A549 (cell line): ENCODE results near the gene SUMF1. TPM values are rescaled to one million over a fixed set of nuclear protein-coding genes. Genes with fewer than 3 reads are reported as not detected.

Source experiments
- ATAC-seq, 2 experiments: fragments of 200-7000 bp in 1 of 2; fragments of >200 bp in 1 of 2; cut with Nextera tagmentation in 1 of 2; cut with Tn5 transposase in 1 of 2; 3 replicates each; pipeline versions ENCODE4 v1.8.0 to v1.9.1; 2018 to 2020; ENCODE audit warnings: mild to moderate bottlenecking in 1 of 2, moderate library complexity in 1 of 2
- CTCF ChIA-PET: fragments of 300-600 bp; sonication (Branson Sonifier 250); formaldehyde crosslinking; extraction: SDS; loops from one replicate; lab custom pipeline; 2021; ENCODE audit warnings: antibody characterized with exemption, inconsistent platforms; lab: Yijun Ruan, JAX
- POLR2A ChIA-PET: fragments of 350-600 bp; formaldehyde crosslinking; extraction: SDS; loops from one replicate; lab custom pipeline; 2021; ENCODE audit warnings: antibody characterized with exemption, inconsistent platforms; lab: Yijun Ruan, JAX
- DNase-seq, 2 experiments: peaks; one replicate each; pipeline versions ENCODE4 v3.0.0 to v3.0.0-alpha.2; 2011 to 2016; ENCODE audit warnings: low read depth in 1 of 2, low spot score in 1 of 2
- FAIRE-seq: peaks from 2 replicates; lab custom pipeline; 2011; peaks lifted over from hg19 to GRCh38; lab: Jason Lieb, UNC
- H3K27ac ChIP-seq, 2 experiments: fragments of >200 bp; sonication (Bioruptor Twin); formaldehyde crosslinking; 3 replicates each; pipeline ENCODE4 v1.5.1; 2016 to 2017
- H3K4me1 ChIP-seq: fragments of >200 bp; sonication (Bioruptor Twin); formaldehyde crosslinking; 3 replicates; pipeline ENCODE4 v1.6.1; 2016
- H3K4me2 ChIP-seq: fragments of >200 bp; sonication (Bioruptor Twin); formaldehyde crosslinking; 3 replicates; pipeline ENCODE4 v1.6.1; 2016
- H3K4me3 ChIP-seq: fragments of >200 bp; sonication (Bioruptor Twin); formaldehyde crosslinking; 3 replicates; pipeline ENCODE4 v1.5.1; 2016
- H3K9me3 ChIP-seq: fragments of >200 bp; sonication (Bioruptor Twin); formaldehyde crosslinking; 3 replicates; pipeline ENCODE4 v1.6.1; 2016
- BHLHE40 ChIP-seq: IDR thresholded peaks from 2 replicates; pipeline ENCODE4 v1.6.1; 2012; ENCODE audit warnings: low read depth, low read length, inconsistent platforms
- CEBPB ChIP-seq, 2 experiments: fragments of >200 bp in 1 of 2; sonication (Bioruptor Twin) in 1 of 2; formaldehyde crosslinking in 1 of 2; IDR thresholded peaks; 2 replicates each; pipeline ENCODE4 v1.6.1; 2012 to 2016
- E2F6 ChIP-seq: IDR thresholded peaks from 2 replicates; pipeline ENCODE4 v1.6.1; 2012; ENCODE audit warnings: low read depth, borderline replicate concordance
- EP300 ChIP-seq, 2 experiments: fragments of >200 bp; sonication (Bioruptor Twin); formaldehyde crosslinking; IDR thresholded peaks; 2 replicates in 1 of 2; 3 replicates in 1 of 2; pipeline ENCODE4 v1.6.1; 2016 to 2017
- ESRRA ChIP-seq: fragments of 150-350 bp; IDR thresholded peaks from 2 replicates; pipeline ENCODE4 v1.6.1; 2014; ENCODE audit warnings: mild to moderate bottlenecking, low read length, borderline replicate concordance
- GATA3 ChIP-seq: IDR thresholded peaks from 2 replicates; pipeline ENCODE4 v1.6.1; 2012; ENCODE audit warnings: borderline replicate concordance
- HES2 ChIP-seq: fragments of >200 bp; sonication (Bioruptor Twin); formaldehyde crosslinking; IDR thresholded peaks from 2 replicates; pipeline ENCODE4 v1.6.1; 2016
- HEYL ChIP-seq: fragments of 250-450 bp; sonication (Bioruptor Pico); IDR thresholded peaks from 2 replicates; pipeline ENCODE4 v1.8.0; 2021; ENCODE audit warnings: mild to moderate bottlenecking, moderate library complexity
- HMGXB4 ChIP-seq: fragments of 250-450 bp; sonication (Bioruptor Pico); IDR thresholded peaks from 2 replicates; pipeline ENCODE4 v1.5.0; 2021; ENCODE audit warnings: mild to moderate bottlenecking, moderate library complexity, borderline replicate concordance
- JUN ChIP-seq, 2 experiments: fragments of >200 bp; sonication (Bioruptor Twin); formaldehyde crosslinking; IDR thresholded peaks; 2 replicates in 1 of 2; 3 replicates in 1 of 2; pipeline ENCODE4 v1.6.1; 2016 to 2017
- JUNB ChIP-seq: fragments of >200 bp; sonication (Bioruptor Twin); formaldehyde crosslinking; IDR thresholded peaks from 2 replicates; pipeline ENCODE4 v1.6.1; 2016
- KDM5A ChIP-seq: fragments of 200-600 bp; sonication (generic); IDR thresholded peaks from 2 replicates; pipeline ENCODE4 v1.6.1; 2016; ENCODE audit warnings: antibody characterized with exemption, mild to moderate bottlenecking
- MAX ChIP-seq: IDR thresholded peaks from 2 replicates; pipeline ENCODE4 v1.6.1; 2012
- MYC ChIP-seq: IDR thresholded peaks from 2 replicates; pipeline ENCODE4 v1.6.1; 2012; ENCODE audit warnings: mild to moderate bottlenecking, inconsistent platforms, low read length, improper control_type of control experiment, borderline replicate concordance
- POLR2AphosphoS2 ChIP-seq: conservative IDR thresholded peaks from 2 replicates; pipeline ENCODE4 v1.6.1; 2012; ENCODE audit warnings: low read length, improper control_type of control experiment, inconsistent platforms
- RARB ChIP-seq: fragments of 250-450 bp; sonication (Bioruptor Pico); IDR thresholded peaks from 2 replicates; pipeline ENCODE4 v1.8.0; 2021; ENCODE audit warnings: mild to moderate bottlenecking, moderate library complexity
- RCOR1 ChIP-seq: fragments of 150-350 bp; IDR thresholded peaks from 2 replicates; pipeline ENCODE4 v1.6.1; 2014; ENCODE audit warnings: antibody characterized with exemption, low read length, low read depth
- TFCP2L1 ChIP-seq: fragments of 250-450 bp; sonication (Bioruptor Pico); IDR thresholded peaks from 2 replicates; pipeline ENCODE4 v1.5.0; 2021; ENCODE audit warnings: mild to moderate bottlenecking
- ZC3H11A ChIP-seq: fragments of 450-650 bp; IDR thresholded peaks from 2 replicates; pipeline ENCODE4 v1.6.1; 2014; ENCODE audit warnings: antibody characterized with exemption, mild to moderate bottlenecking
- ZNF302 ChIP-seq: fragments of 250-450 bp; sonication (Bioruptor Pico); IDR thresholded peaks from 2 replicates; pipeline ENCODE4 v1.9.0; 2021; ENCODE audit warnings: inconsistent platforms, mild to moderate bottlenecking, moderate library complexity
- WGBS: methylation state at CpG from one replicate; pipeline ENCODE4 v1.1.6; 2017; ENCODE audit errors: missing lambda C conversion rate; 5-methylcytosine and 5-hydroxymethylcytosine counted together
- polyA plus RNA-seq, 4 experiments: library from polyadenylated mRNA; depleted of rRNA in 3 of 4; stranded (reverse); fragments of >200 nt; fragmentation: RNase III in 1 of 4; extraction: RNeasy Plus Mini Kit Qiagen cat#74134 plus additional on column Dnase treatment in 1 of 4; gene quantifications; 2 replicates in 3 of 4; 3 replicates in 1 of 4; pipeline ENCODE4 v1.2.3, GENCODE V29; 2011 to 2017

SUMF1 gene
- polyA plus RNA-seq, 2 of the 4 experiments (the other 2 are of a cell fraction), result 20.9 to 25.4 TPM

GRCh38 chr3:4475804-4476203, 8.7 kb upstream of the SUMF1 start:
- H3K4me1 ChIP-seq, result no peaks in the 10 kb centered on the region
- H3K9me3 ChIP-seq, result no peaks in the 10 kb centered on the region
- ChIA-PET CTCF (interaction anchor here (0.9 kb wide), 1 partner anchor 125 kb away, joined by 5 read pairs; no protein-coding TSS in a partner anchor), POLR2A (interaction anchor here (1.2 kb wide), 1 partner anchor 17 kb away, joined by 5 read pairs; the partner anchor contains the start of gene ITPR1)
- DNase-seq (no peak), FAIRE-seq (no peak), ATAC-seq (no peak)
- no peak for TF ChIP-seq CEBPB (IDR thresholded peaks at IDR 0.05)
- no peak for TF ChIP-seq HMGXB4 (CRISPR knock-in tag)
- no peak for TF ChIP-seq MAX
- TF ChIP-seq TFCP2L1 (CRISPR knock-in tag), result no peak
- TF ChIP-seq ZNF302 (CRISPR knock-in tag), result no peak
- no peak for TF ChIP-seq HES2
- no peak for TF ChIP-seq RARB
- no peak for TF ChIP-seq ESRRA
- H3K4me3 ChIP-seq, result no peak overlapping the region
- no peak overlapping the region for H3K27ac ChIP-seq
- no peak overlapping the region for H3K4me2 ChIP-seq

- no peak overlapping the region for H3K4me3 ChIP-seq
- POLR2A ChIA-PET, result interaction anchor here (1.2 kb wide), 1 partner anchor 18 kb away, joined by 5 read pairs; the partner anchor contains the start of gene ITPR1
- no peak for FAIRE-seq
- TF ChIP-seq JUNB (no peak), MYC (no peak), EP300 (IDR thresholded peaks at IDR 0.05) (no peak), POLR2AphosphoS2 (no peak)
- TF ChIP-seq, all 56 proteins: peak for 0
- H3K9me3 ChIP-seq, result no peaks in the 10 kb centered on the region
- 0 out of 6 replicates have a peak overlapping the region, but pooled peaks of 1 of the 2 experiments have one; percentile 25 for H3K27ac ChIP-seq
- WGBS, result 37% methylated on average over 7 of the region's 7 CpGs
- peak in 1 of 2 experiments; percentile 16 for DNase-seq
- H3K4me2 ChIP-seq, result 0 out of 3 replicates have a peak overlapping the region, but pooled peaks have one; percentile 2
- CTCF ChIA-PET, result interaction anchor here (1.1 kb wide), 1 partner anchor 141 kb away, joined by 5 read pairs; no protein-coding TSS in a partner anchor
- peak in 1 of 2 experiments; percentile 43; a peak in 3 of 6 replicates for ATAC-seq
- H3K4me1 ChIP-seq, result no peaks in the 10 kb centered on the region
Observed at GRCh38 chr3:4474683-4475490, 7.8 kb upstream of the SUMF1 start.

GRCh38 chr3:4472766-4473165, 5.7 kb upstream of the SUMF1 start:
- 28% methylated on average over 2 of the region's 2 CpGs for WGBS
- DNase-seq (no peak), FAIRE-seq (no peak), ATAC-seq (peak in 1 of 2 experiments; percentile 53; a peak in 3 of 6 replicates)
- Histone ChIP-seq H3K9me3 (no peaks in the 10 kb centered on the region), H3K4me1 (no peaks in the 10 kb centered on the region), H3K4me3 (no peak overlapping the region), H3K27ac (no peak overlapping the region), H3K4me2 (no peak overlapping the region)
- POLR2A ChIA-PET, result interaction anchor here (0.8 kb wide), 1 partner anchor 20 kb away, joined by 4 read pairs; the partner anchor contains the start of gene ITPR1
- no peak for TF ChIP-seq KDM5A
- TF ChIP-seq CEBPB (IDR thresholded peaks at IDR 0.05), result no peak
- no peak for TF ChIP-seq HEYL (CRISPR knock-in tag)
- no peak for TF ChIP-seq RCOR1
- TF ChIP-seq POLR2AphosphoS2, result no peak
- TF ChIP-seq GATA3, result no peak
- TF ChIP-seq BHLHE40, result no peak
- no peak for TF ChIP-seq JUN (IDR thresholded peaks at IDR 0.05)
- no peak for TF ChIP-seq E2F6
- TF ChIP-seq ZC3H11A, result no peak
- CTCF ChIA-PET, result no interaction called here
